GM12878 (cell line): ENCODE measurements around the gene C3orf33. TPM values are rescaled to one million over a fixed set of nuclear protein-coding genes. Genes with fewer than 3 reads are reported as not detected.

Experiments
- ATAC-seq: fragments of 200-7000 bp; cut with Tn5 transposase; 3 replicates; pipeline ENCODE4 v1.9.1; 2020; ENCODE audit warnings: mild to moderate bottlenecking, moderate library complexity
- BruUV-seq: library from RNA; stranded (reverse); fragments of 400-500 nt; replicated peaks from 2 replicates; lab custom pipeline; 2021; lab: Mats Ljungman, UMichigan
- CTCF ChIA-PET: fragments of 300-600 bp; sonication (Branson Sonifier 250); formaldehyde crosslinking; extraction: SDS; loops from one replicate; lab custom pipeline; 2021; ENCODE audit warnings: inconsistent platforms; lab: Yijun Ruan, JAX
- POLR2A ChIA-PET: fragments of 350-600 bp; formaldehyde crosslinking; extraction: SDS; loops from one replicate; lab custom pipeline; 2021; ENCODE audit warnings: inconsistent platforms; lab: Charles Lee
- RAD21 ChIA-PET: fragments of 300-600 bp; sonication (Branson Sonifier 250); formaldehyde crosslinking; loops from one replicate; lab custom pipeline; 2023; ENCODE audit warnings: antibody characterized with exemption; ENCODE audit not compliant: unreplicated experiment; lab: Charles Lee
- SMC1A ChIA-PET: fragments of 300-600 bp; sonication (Branson Sonifier 250); formaldehyde crosslinking; loops from one replicate; lab custom pipeline; 2023; ENCODE audit not compliant: unreplicated experiment, uncharacterized antibody; lab: Charles Lee
- DNase-seq: peaks from one replicate; pipeline ENCODE4 v3.0.0-alpha.2; 2011; ENCODE audit warnings: low read depth, low spot score
- FAIRE-seq: peaks from 3 replicates; lab custom pipeline; 2011; peaks lifted over from hg19 to GRCh38; lab: Jason Lieb, UNC
- H2AFZ ChIP-seq: 2 replicates; pipeline ENCODE4 v1.6.0; 2011; ENCODE audit warnings: low read depth, low read length, control low read depth; ENCODE audit not compliant: control insufficient read depth
- H3K27ac ChIP-seq: 2 replicates; pipeline ENCODE4 v1.5.1; 2011; ENCODE audit warnings: control low read depth; ENCODE audit not compliant: control insufficient read depth, insufficient read depth
- H3K27me3 ChIP-seq, 2 experiments: replicated peaks in 1 of 2; 2 replicates each; pipeline versions ENCODE4 v1.6.0 to v1.6.1; 2011; ENCODE audit warnings: low read length in 1 of 2; ENCODE audit not compliant: control insufficient read depth in 2 of 2, insufficient read depth in 2 of 2
- H3K36me3 ChIP-seq, 2 experiments: 2 replicates each; pipeline ENCODE4 v1.5.1; 2011; ENCODE audit warnings: low read length in 1 of 2; ENCODE audit not compliant: control insufficient read depth in 2 of 2, insufficient read depth in 2 of 2
- H3K4me1 ChIP-seq: 2 replicates; pipeline ENCODE4 v1.6.1; 2011; ENCODE audit warnings: mild to moderate bottlenecking, low read length, moderate library complexity, mixed read lengths; ENCODE audit not compliant: control insufficient read depth, insufficient read depth
- H3K4me2 ChIP-seq: 2 replicates; pipeline ENCODE4 v1.6.0; 2011; ENCODE audit warnings: control low read depth; ENCODE audit not compliant: control insufficient read depth, insufficient read depth
- H3K4me3 ChIP-seq: fragments of 200-600 bp; sonication (generic); 2 replicates; pipeline ENCODE4 v1.5.1; 2016
- H3K79me2 ChIP-seq: 2 replicates; pipeline ENCODE4 v1.6.0; 2011; ENCODE audit warnings: low read length; ENCODE audit not compliant: control insufficient read depth, insufficient read depth
- H3K9ac ChIP-seq: 2 replicates; pipeline ENCODE4 v1.8.0; 2011; ENCODE audit warnings: low read length, control low read depth, mixed read lengths; ENCODE audit not compliant: control insufficient read depth, insufficient read depth
- H3K9me3 ChIP-seq: replicated peaks from 3 replicates; pipeline ENCODE4 v1.5.1; 2011; ENCODE audit warnings: mild to moderate bottlenecking, low read length; ENCODE audit not compliant: control insufficient read depth, insufficient read depth
- H4K20me1 ChIP-seq: 2 replicates; pipeline ENCODE4 v1.6.0; 2011; ENCODE audit not compliant: control insufficient read depth, insufficient read depth
- ATF2 ChIP-seq: IDR thresholded peaks from 2 replicates; pipeline ENCODE4 v1.6.1; 2012; ENCODE audit warnings: low read length, inconsistent platforms
- CHD1 ChIP-seq: IDR thresholded peaks from 2 replicates; pipeline ENCODE4 v1.6.1; 2012; ENCODE audit warnings: low read depth, low read length, improper control_type of control experiment
- CREM ChIP-seq: IDR thresholded peaks from 2 replicates; pipeline ENCODE4 v1.6.1; 2014; ENCODE audit warnings: antibody characterized with exemption, low read depth
- DPF2 ChIP-seq: fragments of 450-650 bp; IDR thresholded peaks from 2 replicates; pipeline ENCODE4 v1.6.1; 2017; ENCODE audit warnings: mild to moderate bottlenecking
- EGR1 ChIP-seq, 2 experiments: IDR thresholded peaks; 1 replicate in 1 of 2; 2 replicates in 1 of 2; pipeline ENCODE4 v1.6.1; 2011 to 2012; ENCODE audit warnings: low read depth in 2 of 2, low read length in 2 of 2, borderline replicate concordance in 1 of 2, mild to moderate bottlenecking in 1 of 2, moderate library complexity in 1 of 2
- FOXM1 ChIP-seq: IDR thresholded peaks from 2 replicates; pipeline ENCODE4 v1.6.1; 2012; ENCODE audit warnings: low read depth, mild to moderate bottlenecking, inconsistent platforms, low read length, moderate library complexity
- HDAC2 ChIP-seq: fragments of 200-600 bp; sonication (generic); IDR thresholded peaks from 2 replicates; pipeline ENCODE4 v1.6.1; 2017
- HSF1 ChIP-seq: fragments of 150-350 bp; IDR thresholded peaks from 2 replicates; pipeline ENCODE4 v1.6.1; 2014; ENCODE audit warnings: mild to moderate bottlenecking, low read depth, low read length
- MAX ChIP-seq: IDR thresholded peaks from 2 replicates; pipeline ENCODE4 v1.6.1; 2012; ENCODE audit warnings: low read depth, low read length, improper control_type of control experiment
- NFYA ChIP-seq: IDR thresholded peaks from 2 replicates; pipeline ENCODE4 v1.6.1; 2011; ENCODE audit warnings: low read depth, mild to moderate bottlenecking, low read length, improper control_type of control experiment, borderline replicate concordance
- SREBF1 ChIP-seq: IDR thresholded peaks from 2 replicates; pipeline ENCODE4 v1.6.1; 2012; ENCODE audit warnings: mild to moderate bottlenecking, low read length
- SUPT20H ChIP-seq: IDR thresholded peaks from 2 replicates; pipeline ENCODE4 v1.6.1; 2011; ENCODE audit warnings: low read depth, mild to moderate bottlenecking, low read length, moderate library complexity, borderline replicate concordance; ENCODE audit not compliant: control insufficient read depth
- ZBTB11 ChIP-seq: fragments of 450-650 bp; formaldehyde crosslinking; IDR thresholded peaks from 2 replicates; pipeline ENCODE4 v1.5.0; 2022; ENCODE audit warnings: mild to moderate bottlenecking, missing genetic modification characterization
- in situ Hi-C: fragments of 300-500 bp; cut with MboI; formaldehyde crosslinking; loops from 9 replicates; pipeline ENCODE4 v1.14.3; 2018; ENCODE audit warnings: mixed read lengths
- intact Hi-C: fragments of 100-400 bp; cut with micrococcal nuclease; formaldehyde crosslinking; loops from one replicate; pipeline ENCODE4 v1.14.2; 2022; ENCODE audit not compliant: unreplicated experiment
- polyA plus RNA-seq, 11 experiments: library from polyadenylated mRNA; depleted of rRNA in 4 of 11; unstranded in 6 of 11; stranded (reverse) in 5 of 11; fragments of >200 nt; fragmentation: Nextera tagmentation in 4 of 11; fragmentation: Illumina TruSeq in 1 of 11; extraction: Ambion mirVana in 4 of 11; extraction: Trizol in 1 of 11; gene quantifications; 1 replicate in 1 of 11; 2 replicates in 10 of 11; pipeline versions ENCODE4 v1.2.1 to v1.2.3, GENCODE V29; 2011 to 2016; ENCODE audit warnings: inconsistent platforms in 2 of 11, missing spikeins in 2 of 11, low read depth in 1 of 11
- total RNA-seq, 4 experiments: library from RNA; depleted of rRNA in 3 of 4; stranded (reverse); fragments of >200 nt in 3 of 4; fragmentation: Illumina TruSeq in 1 of 4; extraction: Trizol in 1 of 4; gene quantifications; 2 replicates each; pipeline versions ENCODE4 v1.2.1 to v1.2.3, GENCODE V29; 2013 to 2021

The C3orf33 gene
- total and polyA plus RNA-seq, 10 of the 15 experiments (the other 5 are each of a cell fraction or from before 2014, with no cell fraction given) = 0.35 to 1.7 (median 0.90) TPM

GRCh38 chr3:155742349-155742965 lies 63.6 kb downstream of the C3orf33 start (continued):
- TF ChIP-seq CHD1 = no peak
- no peak for TF ChIP-seq SREBF1
- TF ChIP-seq HSF1 = no peak

GRCh38 chr3:155741603-155742002 lies 64.5 kb downstream of the C3orf33 start:
- ChIA-PET POLR2A (no interaction called here), SMC1A (interaction anchor here (0.9 kb wide), 1 partner anchor 9 kb away, joined by 3 read pairs; no protein-coding TSS in a partner anchor), CTCF (interaction anchor here (1.2 to 1.5 kb wide), 2 partner anchors 40 to 65 kb away, joined by 4 read pairs; partner anchors contain the start of gene C3orf33), RAD21 (no interaction called here)
- H3K36me3 ChIP-seq = no peaks in the 10 kb centered on the region
- intact Hi-C loops = no loop called here
- H2AFZ ChIP-seq = no peak overlapping the region
- H3K4me1 ChIP-seq = peaks cover 6% of the 10 kb centered on the region; the same call in 1 of the 2 replicates
- no peak overlapping the region for H3K4me3 ChIP-seq
- H3K79me2 ChIP-seq = no peaks in the 10 kb centered on the region
- no peaks in the 10 kb centered on the region for H4K20me1 ChIP-seq
- in situ Hi-C loops = no loop called here
- H3K9ac ChIP-seq = no peak overlapping the region
- ATAC-seq = no peak
- no peaks in the 10 kb centered on the region for H3K9me3 ChIP-seq
- no peak overlapping the region for H3K27ac ChIP-seq
- H3K4me2 ChIP-seq = no peak overlapping the region
- TF ChIP-seq EGR1 (IDR thresholded peaks at IDR 0.05; ENCODE audit: borderline replicate concordance in 1 of 2, low read depth in 2 of 2, low read length in 2 of 2) = no peak
- no peak for TF ChIP-seq CREM
- TF ChIP-seq SUPT20H = no peak
- TF ChIP-seq HDAC2 = no peak
- no peak for TF ChIP-seq MAX
- TF ChIP-seq NFYA = no peak
- TF ChIP-seq FOXM1 = no peak
- no peak for TF ChIP-seq ATF2
- TF ChIP-seq ZBTB11 (CRISPR knock-in tag) = no peak
- TF ChIP-seq DPF2 = no peak
- TF ChIP-seq, all 136 proteins: peak for 0
- no peak for DNase-seq
- no TSS peak for BruUV-seq
- peaks cover 10 to 14% of the 10 kb centered on the region in 2 experiments for H3K27me3 ChIP-seq
- no peak for FAIRE-seq
